HepG2 (cell line): ENCODE data around the gene PACS2. TPM values are rescaled to one million over a fixed set of nuclear protein-coding genes. Genes with fewer than 3 reads are reported as not detected.

Experiments
- ATAC-seq: fragments of 200-7000 bp; cut with Tn5 transposase; 3 replicates; pipeline ENCODE4 v1.9.1; 2020; ENCODE audit warnings: mild to moderate bottlenecking, moderate library complexity
- BruUV-seq: library from RNA; stranded (reverse); fragments of 400-500 nt; replicated peaks from 2 replicates; lab custom pipeline; 2021; lab: Mats Ljungman, UMichigan
- CTCF ChIA-PET: fragments of 300-600 bp; formaldehyde crosslinking; extraction: SDS; loops from one replicate; lab custom pipeline; 2021; ENCODE audit warnings: low total read pairs, inconsistent platforms, low intra/inter-chr PET ratio; lab: Yijun Ruan, JAX
- POLR2A ChIA-PET: fragments of 350-600 bp; sonication (Branson Sonifier 250); formaldehyde crosslinking; loops from one replicate; lab custom pipeline; 2020; ENCODE audit warnings: antibody characterized with exemption, inconsistent platforms; lab: Yijun Ruan, JAX
- DNase-seq: peaks from one replicate; pipeline ENCODE4 v3.0.0-alpha.2; 2015; ENCODE audit warnings: low spot score
- FAIRE-seq: peaks from 3 replicates; lab custom pipeline; 2011; peaks lifted over from hg19 to GRCh38; lab: Jason Lieb, UNC
- H2AFZ ChIP-seq: one replicate; pipeline ENCODE4 v1.6.1; 2011; ENCODE audit warnings: low read length, inconsistent platforms
- H3K27ac ChIP-seq: fragments of 300-600 bp; 3 replicates; pipeline ENCODE4 v1.8.0; 2011; ENCODE audit warnings: mixed run types, mild to moderate bottlenecking, mixed read lengths, low read length, inconsistent platforms; ENCODE audit not compliant: insufficient read depth; ENCODE audit errors: extremely low read length
- H3K27me3 ChIP-seq, 2 experiments: fragments of 200-600 bp in 1 of 2; 2 replicates in 1 of 2; 3 replicates in 1 of 2; pipeline versions ENCODE4 v1.6.0 to v1.8.0; 2011; ENCODE audit warnings: low read length in 2 of 2, mild to moderate bottlenecking in 2 of 2, moderate library complexity in 2 of 2, inconsistent platforms in 1 of 2; ENCODE audit not compliant: insufficient read depth in 2 of 2, control insufficient read depth in 1 of 2
- H3K36me3 ChIP-seq, 2 experiments: fragments of 200-600 bp in 1 of 2; replicated peaks in 1 of 2; 2 replicates in 1 of 2; 3 replicates in 1 of 2; pipeline versions ENCODE4 v1.5.1 to v1.8.0; 2011; ENCODE audit warnings: low read length in 2 of 2, inconsistent platforms in 1 of 2; ENCODE audit not compliant: insufficient read depth in 2 of 2, control insufficient read depth in 1 of 2
- H3K4me1 ChIP-seq: 2 replicates; pipeline ENCODE4 v1.5.1; 2012; ENCODE audit warnings: low read length, inconsistent platforms; ENCODE audit not compliant: insufficient read depth
- H3K4me2 ChIP-seq: 2 replicates; pipeline ENCODE4 v1.6.0; 2011; ENCODE audit warnings: low read depth, low read length, inconsistent platforms
- H3K4me3 ChIP-seq, 3 experiments: fragments of 200-600 bp in 1 of 3; sonication (generic), shearing (Covaris generic) in 1 of 3; replicated peaks in 1 of 3; 2 replicates each; pipeline ENCODE4 v1.5.1; 2011 to 2016; ENCODE audit warnings: low read length in 3 of 3, inconsistent platforms in 2 of 3, low read depth in 2 of 3, mild to moderate bottlenecking in 2 of 3, control low read depth in 1 of 3, mixed read lengths in 1 of 3; ENCODE audit not compliant: insufficient read depth in 1 of 3
- H3K79me2 ChIP-seq: one replicate; pipeline ENCODE4 v1.6.1; 2011; ENCODE audit warnings: low read length, inconsistent platforms; ENCODE audit not compliant: insufficient read depth
- H3K9ac ChIP-seq: 2 replicates; pipeline ENCODE4 v1.6.0; 2011; ENCODE audit warnings: mild to moderate bottlenecking, low read depth, low read length, inconsistent platforms; ENCODE audit not compliant: insufficient read depth
- H3K9me3 ChIP-seq: 2 replicates; pipeline ENCODE4 v1.5.1; 2012; ENCODE audit warnings: mild to moderate bottlenecking, low read length
- H4K20me1 ChIP-seq: 2 replicates; pipeline ENCODE4 v1.6.0; 2011; ENCODE audit warnings: inconsistent platforms, mild to moderate bottlenecking, low read length, moderate library complexity; ENCODE audit not compliant: insufficient read depth
- ATF6 ChIP-seq: sonication (generic); formaldehyde crosslinking; conservative IDR thresholded peaks from 2 replicates; pipeline ENCODE4 v1.4.0; 2020; ENCODE audit warnings: missing genetic modification reagents
- BRCA1 ChIP-seq: sonication (generic); formaldehyde crosslinking; IDR thresholded peaks from 2 replicates; pipeline ENCODE4 v1.4.0; 2020; ENCODE audit warnings: missing genetic modification reagents
- CAMTA2 ChIP-seq: sonication (generic); formaldehyde crosslinking; IDR thresholded peaks from 2 replicates; pipeline ENCODE4 v1.4.0; 2020; ENCODE audit warnings: mild to moderate bottlenecking, missing genetic modification reagents, borderline replicate concordance
- CCAR2 ChIP-seq: fragments of 200-400 bp; formaldehyde crosslinking; optimal IDR thresholded peaks from 2 replicates; pipeline ENCODE3; 2018; ENCODE audit warnings: low read depth, mild to moderate bottlenecking, low read length, moderate library complexity
- CTCF ChIP-seq: sonication (generic); formaldehyde crosslinking; IDR thresholded peaks from 2 replicates; pipeline ENCODE4 v1.5.0; 2020; ENCODE audit warnings: mild to moderate bottlenecking, missing genetic modification reagents, moderate library complexity
- JUND ChIP-seq: sonication (generic); formaldehyde crosslinking; IDR thresholded peaks from 2 replicates; pipeline ENCODE4 v1.8.0; 2022; ENCODE audit warnings: mild to moderate bottlenecking, missing genetic modification reagents
- TP53 ChIP-seq: sonication (generic); formaldehyde crosslinking; conservative IDR thresholded peaks from 2 replicates; pipeline ENCODE4 v1.4.0; 2020; ENCODE audit warnings: missing genetic modification reagents
- ZBTB25 ChIP-seq: IDR thresholded peaks from 2 replicates; pipeline ENCODE4 v1.6.1; 2018; ENCODE audit warnings: missing genetic modification reagents
- ZNF280D ChIP-seq: sonication (generic); formaldehyde crosslinking; IDR thresholded peaks from 2 replicates; pipeline ENCODE4 v1.5.1; 2020; ENCODE audit warnings: mild to moderate bottlenecking, missing genetic modification reagents
- ZNF326 ChIP-seq: sonication (generic); formaldehyde crosslinking; IDR thresholded peaks from 2 replicates; pipeline ENCODE4 v1.4.0; 2020; ENCODE audit warnings: missing genetic modification reagents, borderline replicate concordance
- ZNF616 ChIP-seq: sonication (generic); formaldehyde crosslinking; IDR thresholded peaks from 2 replicates; pipeline ENCODE4 v1.5.0; 2020; ENCODE audit warnings: low read depth, mild to moderate bottlenecking, missing genetic modification reagents
- WGBS: methylation state at CpG from one replicate; pipeline ENCODE4 v1.1.6; 2017; ENCODE audit warnings: low lambda C conversion rate; 5-methylcytosine and 5-hydroxymethylcytosine counted together
- in situ Hi-C: cut with HindIII; loops from 2 replicates; pipeline ENCODE4 v1.10.0; 2017; ENCODE audit warnings: low pct_unique_long_range_greater_than_20kb; ENCODE audit not compliant: extremely low pct_ligation_motif_present
- intact Hi-C: fragments of 100-400 bp; cut with micrococcal nuclease; formaldehyde crosslinking; loops from one replicate; pipeline ENCODE4 v1.10.0; 2022; ENCODE audit not compliant: unreplicated experiment
- polyA plus RNA-seq, 8 experiments: library from polyadenylated mRNA; depleted of rRNA in 3 of 8; stranded (reverse) in 7 of 8; unstranded in 1 of 8; fragments of >200 nt; fragmentation: Illumina TruSeq in 4 of 8; extraction: Trizol in 4 of 8; gene quantifications; 2 replicates each; pipeline versions ENCODE4 v1.2.1 to v1.2.3, GENCODE V29; 2011 to 2016; ENCODE audit warnings: low read depth in 4 of 8, missing spikeins in 1 of 8, mixed read lengths in 1 of 8; ENCODE audit not compliant: insufficient read depth in 1 of 8
- total RNA-seq, 5 experiments: library from RNA; depleted of rRNA; stranded (reverse); fragments of >200 nt; fragmentation: Illumina TruSeq; extraction: Trizol; gene quantifications; 2 replicates each; pipeline ENCODE4 v1.2.3, GENCODE V29; 2016; ENCODE audit warnings: low read depth in 1 of 5

PACS2 gene
- total and polyA plus RNA-seq, 2 of the 13 experiments (the other 11 are each of a cell fraction or from before 2014, with no cell fraction given): 23.6 to 27.6 TPM

GRCh38 chr14:105348169-105348944 is 33.8 kb downstream of the PACS2 start:
- 0 out of 2 replicates have a peak, but pooled peaks cover 3% of the 10 kb centered on the region for H4K20me1 ChIP-seq
- no peaks in the 10 kb centered on the region for H3K27me3 ChIP-seq
- no peaks in the 10 kb centered on the region for H3K9me3 ChIP-seq
- peaks cover 23% of the 10 kb centered on the region for H3K4me1 ChIP-seq
- BruUV-seq: no TSS peak
- 82% methylated on average over 10 of the region's 26 CpGs for WGBS
- intact Hi-C loops: no loop called here
- H3K4me3 ChIP-seq: no peak overlapping the region
- no peaks in the 10 kb centered on the region for H3K79me2 ChIP-seq
- in situ Hi-C loops: no loop called here
- no peak for DNase-seq
- ChIA-PET POLR2A (no interaction called here), CTCF (no interaction called here)
- H3K27ac ChIP-seq: no peak overlapping the region
- no peak overlapping the region for H2AFZ ChIP-seq
- no peak for ATAC-seq
- no peak overlapping the region for H3K9ac ChIP-seq
- TF ChIP-seq JUND (no peak), ZBTB25 (no peak), ZNF280D (CRISPR knock-in tag) (no peak), BRCA1 (CRISPR knock-in tag) (no peak), CAMTA2 (CRISPR knock-in tag) (no peak), ATF6 (CRISPR knock-in tag) (no peak), TP53 (CRISPR knock-in tag) (no peak), ZNF326 (CRISPR knock-in tag) (no peak), ZNF616 (CRISPR knock-in tag) (no peak), CTCF (no peak), CCAR2 (no peak)
- TF ChIP-seq, all 625 proteins: peak for 0
- no peak for FAIRE-seq
- Histone ChIP-seq H3K4me2 (no peak overlapping the region), H3K36me3 (no peaks in the 10 kb centered on the region)
